T-helper 9 cell (primary cell): ENCODE data around the gene ZNF582.
A peak's percentile ranks its signal among the peaks of the same experiment; 100 is the strongest.

Source experiments
- DNase-seq: peaks from one replicate; pipeline ENCODE4 v3.0.0-alpha.2; 2020
- total RNA-seq, 2 donors: gene quantifications; one replicate each; lab custom pipeline; 2026; lab: John Stamatoyannopoulos, UW

Gene ZNF582
- 2.4 to 9.4 reads per million in 2 donors for total RNA-seq

DNA sequence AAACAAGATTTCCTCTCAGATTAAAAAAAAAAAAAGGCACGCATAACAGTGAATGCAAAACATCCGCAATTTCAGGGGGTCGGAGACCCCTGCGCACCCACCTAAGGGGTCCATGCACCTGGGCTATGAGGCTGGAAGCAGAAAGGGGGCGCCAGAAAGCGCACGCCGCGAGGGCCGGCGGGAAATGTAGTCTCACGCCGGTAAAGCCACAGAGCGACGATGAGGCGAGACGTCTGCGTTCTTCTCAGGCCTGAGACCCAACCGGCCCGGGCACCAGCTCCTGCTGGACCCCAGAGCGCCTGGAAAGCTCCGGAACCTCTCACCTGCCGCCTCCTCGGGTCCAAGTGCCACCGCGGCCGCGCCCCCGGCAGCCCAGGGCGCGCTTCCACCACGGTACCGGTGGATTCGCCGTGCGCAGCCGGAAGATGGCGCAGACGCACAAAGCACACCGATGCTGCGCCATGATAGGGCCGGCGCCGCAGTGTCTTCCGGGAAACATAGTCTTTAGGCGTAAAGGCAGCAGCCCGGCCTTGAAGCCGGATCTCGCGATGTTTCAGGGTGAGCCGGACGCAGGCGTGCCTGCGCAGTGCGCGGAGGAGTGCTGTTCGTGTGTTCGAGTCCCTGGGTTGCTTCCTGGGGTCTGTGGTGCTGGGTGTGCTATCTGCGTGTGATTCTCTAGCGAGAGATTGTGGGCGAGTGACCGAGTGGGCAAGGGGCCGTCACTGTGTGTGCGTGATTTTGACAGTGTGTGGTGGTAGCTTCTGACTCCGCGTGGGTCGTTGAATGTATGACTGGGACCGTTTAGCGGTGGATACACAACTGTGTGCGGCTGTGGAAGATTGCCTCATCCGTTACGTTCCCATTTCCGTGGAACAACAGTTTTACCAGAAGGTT is at the start of gene ZNF582:
Gene ZNF582 (minus strand): TSS at position 416 of the 894 bp plus-strand sequence. CDS start 1,782 bp downstream, outside the sequence.
- peak; percentile 79 for DNase-seq

DNA sequence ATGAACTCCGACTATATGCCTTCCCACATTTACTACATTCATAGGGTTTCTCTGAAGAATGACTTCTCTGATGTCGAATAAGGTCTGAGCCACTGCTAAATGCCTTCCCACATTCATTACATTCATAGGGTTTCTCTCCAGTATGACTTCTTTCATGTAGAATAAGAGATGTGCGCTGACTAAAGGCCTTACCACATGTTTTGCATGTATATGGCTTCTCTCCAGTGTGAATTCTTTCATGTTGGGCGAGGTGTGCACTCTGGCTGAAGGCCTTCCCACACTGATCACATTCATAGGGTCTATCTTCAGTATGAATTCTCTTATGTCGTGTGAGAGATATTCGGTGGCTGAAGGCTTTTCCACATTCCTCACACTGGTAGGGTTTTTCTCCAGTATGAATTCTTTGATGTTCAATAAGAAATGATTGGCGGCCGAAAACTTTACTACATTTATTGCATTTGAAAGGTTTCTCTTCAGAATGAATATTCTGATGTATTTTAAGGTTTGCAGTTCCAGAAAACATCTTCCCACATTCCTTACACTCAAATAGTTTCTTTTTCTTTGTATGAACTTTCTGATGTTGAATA is 48.0 kb upstream of the ZNF582 start:
- DNase-seq, result no peak

DNA sequence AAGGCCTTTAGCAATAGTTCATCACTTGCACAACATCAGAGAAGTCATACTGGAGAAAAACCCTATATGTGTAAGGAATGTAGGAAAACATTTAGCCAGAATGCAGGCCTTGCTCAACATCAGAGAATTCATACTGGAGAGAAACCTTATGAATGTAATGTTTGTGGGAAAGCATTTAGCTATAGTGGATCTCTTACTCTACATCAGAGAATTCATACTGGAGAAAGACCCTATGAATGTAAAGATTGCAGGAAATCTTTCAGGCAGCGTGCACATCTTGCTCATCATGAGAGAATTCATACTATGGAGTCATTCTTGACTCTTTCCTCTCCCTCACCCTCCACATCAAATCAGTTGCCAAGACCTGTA is 30.6 kb upstream of the ZNF582 start:
- no peak for DNase-seq

DNA sequence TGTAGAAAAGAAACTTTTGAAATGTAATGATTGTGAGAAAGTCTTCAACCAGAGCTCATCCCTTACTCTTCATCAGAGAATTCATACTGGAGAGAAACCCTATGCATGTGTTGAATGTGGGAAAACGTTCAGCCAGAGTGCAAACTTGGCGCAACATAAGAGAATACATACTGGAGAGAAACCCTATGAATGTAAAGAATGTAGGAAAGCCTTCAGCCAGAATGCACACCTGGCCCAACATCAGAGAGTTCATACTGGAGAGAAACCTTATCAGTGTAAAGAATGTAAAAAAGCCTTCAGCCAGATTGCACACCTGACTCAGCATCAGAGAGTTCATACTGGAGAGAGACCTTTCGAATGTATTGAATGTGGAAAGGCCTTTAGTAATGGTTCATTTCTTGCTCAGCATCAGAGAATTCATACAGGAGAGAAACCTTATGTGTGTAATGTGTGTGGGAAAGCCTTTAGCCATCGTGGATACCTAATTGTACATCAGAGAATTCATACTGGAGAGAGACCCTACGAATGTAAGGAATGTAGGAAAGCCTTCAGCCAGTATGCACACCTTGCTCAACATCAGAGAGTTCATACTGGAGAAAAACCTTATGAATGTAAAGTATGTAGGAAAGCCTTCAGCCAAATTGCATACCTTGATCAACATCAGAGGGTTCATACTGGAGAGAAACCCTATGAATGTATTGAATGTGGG is 30.1 kb upstream of the ZNF582 start:
- DNase-seq, result no peak

DNA sequence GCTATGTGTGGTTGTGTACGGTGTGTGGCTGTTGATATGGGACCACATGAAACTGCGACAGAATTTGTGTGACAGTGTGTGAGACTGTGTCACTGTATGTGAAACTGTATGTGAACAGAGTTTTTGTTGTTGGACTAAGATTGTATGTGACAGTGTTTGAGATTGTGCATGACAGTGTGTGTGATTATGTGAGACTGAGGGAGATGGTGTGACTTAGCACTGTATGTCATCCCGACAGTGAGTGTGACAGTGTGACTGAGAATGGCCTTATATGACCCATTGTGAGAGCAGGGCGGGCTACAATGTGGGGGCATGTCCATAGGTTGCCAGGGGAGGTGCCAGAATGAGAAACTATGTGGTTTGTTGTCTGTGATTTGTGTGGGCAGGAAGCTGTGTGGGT is 11.7 kb upstream of the ZNF582 start:
- no peak for DNase-seq

DNA sequence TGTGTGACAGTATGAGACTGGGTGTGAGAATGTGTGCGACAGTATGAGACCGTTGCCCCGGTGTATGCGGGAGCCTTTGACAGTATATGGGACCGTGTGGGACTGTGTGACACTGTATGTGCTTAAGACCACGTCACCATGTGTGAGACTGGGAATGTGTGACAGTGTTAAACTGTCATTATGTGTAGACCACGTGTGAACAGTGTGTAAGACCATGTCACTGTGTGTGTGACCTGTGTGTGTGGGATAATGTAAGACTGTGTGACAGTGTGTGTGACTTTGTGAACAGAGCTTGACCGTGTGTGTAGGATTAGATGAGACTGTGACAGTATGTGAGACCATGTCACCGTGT is 11.3 kb upstream of the ZNF582 start:
- DNase-seq, result no peak

DNA sequence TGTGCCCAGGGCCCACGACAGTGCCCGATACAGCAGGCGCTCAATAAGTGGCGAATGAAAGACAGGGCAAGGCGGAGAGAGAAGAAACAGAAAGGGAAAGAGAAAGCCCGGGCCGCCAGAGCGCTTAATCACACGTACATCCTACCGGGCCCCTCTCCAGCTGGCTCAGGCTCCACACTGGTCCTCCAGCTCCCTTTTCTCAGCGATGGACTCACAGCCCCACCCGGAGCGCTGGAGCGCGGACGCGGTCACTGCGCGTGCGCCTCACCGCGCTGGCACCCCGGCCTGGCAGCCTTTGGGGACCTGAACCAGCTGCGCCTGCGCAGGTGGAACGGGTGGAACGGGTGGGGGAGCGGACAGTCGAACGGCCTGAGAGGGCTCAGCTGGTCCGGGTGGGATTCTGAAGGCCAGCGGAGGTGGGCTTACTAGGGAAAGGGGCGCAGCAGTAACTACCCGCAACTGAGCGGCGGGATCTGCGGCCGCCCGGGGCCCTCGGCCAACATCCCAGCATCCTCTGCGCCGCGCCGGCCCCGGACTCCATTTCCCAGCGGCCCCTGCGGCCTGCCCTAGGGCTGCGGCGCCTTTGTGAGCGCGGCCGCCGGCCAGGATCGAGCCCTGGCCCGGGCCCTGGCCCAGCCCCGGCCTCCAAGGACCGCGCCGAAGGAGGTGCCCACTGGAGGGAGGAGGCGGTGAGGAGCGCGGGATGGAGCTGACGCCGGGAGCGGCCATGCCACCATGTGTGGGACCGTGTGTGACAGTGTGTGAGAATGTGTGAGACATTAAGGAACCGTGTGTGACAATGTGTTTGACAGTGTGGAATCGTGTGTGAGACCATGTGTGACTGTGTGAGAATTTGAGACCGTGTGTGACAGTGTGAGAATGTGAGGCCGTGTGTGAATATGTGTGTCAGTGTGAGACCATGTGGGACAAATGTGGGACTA is 10.7 kb upstream of the ZNF582 start, which contains the start of gene ZNF583:
Gene ZNF583 (plus strand): TSS at position 569 of the 941 bp plus-strand sequence. CDS start 2,783 bp downstream, outside the sequence.
- peak; percentile 84 for DNase-seq

DNA sequence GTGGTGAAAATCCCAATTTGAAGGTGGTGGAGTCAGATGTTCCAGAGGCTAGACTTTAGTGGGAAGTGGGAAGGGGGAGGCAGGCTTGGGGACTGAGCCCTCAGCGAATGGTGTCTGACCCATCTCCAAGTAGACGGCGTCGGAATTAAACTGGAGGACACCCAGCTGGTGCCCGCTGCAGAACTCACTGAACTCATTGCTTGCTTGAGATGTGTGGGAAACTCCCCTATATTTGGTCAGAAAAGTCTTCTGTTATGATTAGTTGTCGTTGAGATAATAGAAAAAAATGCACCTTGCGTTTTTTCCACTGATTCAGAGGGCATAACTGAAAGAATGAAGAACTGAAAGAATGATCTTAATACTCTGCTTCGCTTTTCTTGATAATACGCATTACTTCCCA is 9.9 kb upstream of the ZNF582 start:
- DNase-seq, result no peak

DNA sequence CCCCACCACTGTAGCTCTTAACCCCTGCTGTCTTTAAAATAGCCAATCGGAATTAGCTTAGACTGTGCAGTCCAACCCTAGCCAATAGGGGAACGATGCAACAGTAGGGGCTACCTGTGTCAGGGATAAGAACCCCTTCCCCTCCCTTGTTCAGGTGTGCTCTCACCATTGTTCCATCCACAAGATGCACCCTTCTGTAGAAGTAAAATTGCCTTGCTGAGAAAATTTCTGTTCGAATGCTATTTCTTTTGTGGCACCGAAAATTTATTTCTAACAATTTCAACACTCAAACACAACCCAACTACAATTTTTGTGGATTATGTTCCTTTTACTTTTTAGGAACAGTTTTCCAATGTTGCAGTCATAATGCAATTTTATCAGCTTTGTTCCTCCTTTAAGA is 7.2 kb upstream of the ZNF582 start:
- DNase-seq, result no peak

DNA sequence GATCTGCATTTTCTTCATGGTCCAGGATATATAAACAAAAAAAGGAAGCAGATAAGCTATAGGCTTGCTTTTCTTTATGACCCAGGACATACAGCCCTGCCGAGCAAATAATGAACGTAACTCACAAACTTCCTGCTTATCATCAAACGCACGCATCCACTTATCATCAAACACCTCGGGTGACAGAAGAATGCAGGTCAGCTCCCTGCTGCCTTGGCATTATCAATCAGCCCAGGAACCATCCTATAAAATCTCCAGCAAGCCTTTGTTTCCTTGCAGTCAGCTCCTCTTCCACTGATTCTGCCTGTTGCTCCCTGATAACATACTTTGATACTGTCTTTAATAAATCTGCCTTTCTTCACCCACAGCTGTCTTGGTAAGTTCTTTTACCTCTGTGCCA is 5.5 kb upstream of the ZNF582 start:
- no peak for DNase-seq

DNA sequence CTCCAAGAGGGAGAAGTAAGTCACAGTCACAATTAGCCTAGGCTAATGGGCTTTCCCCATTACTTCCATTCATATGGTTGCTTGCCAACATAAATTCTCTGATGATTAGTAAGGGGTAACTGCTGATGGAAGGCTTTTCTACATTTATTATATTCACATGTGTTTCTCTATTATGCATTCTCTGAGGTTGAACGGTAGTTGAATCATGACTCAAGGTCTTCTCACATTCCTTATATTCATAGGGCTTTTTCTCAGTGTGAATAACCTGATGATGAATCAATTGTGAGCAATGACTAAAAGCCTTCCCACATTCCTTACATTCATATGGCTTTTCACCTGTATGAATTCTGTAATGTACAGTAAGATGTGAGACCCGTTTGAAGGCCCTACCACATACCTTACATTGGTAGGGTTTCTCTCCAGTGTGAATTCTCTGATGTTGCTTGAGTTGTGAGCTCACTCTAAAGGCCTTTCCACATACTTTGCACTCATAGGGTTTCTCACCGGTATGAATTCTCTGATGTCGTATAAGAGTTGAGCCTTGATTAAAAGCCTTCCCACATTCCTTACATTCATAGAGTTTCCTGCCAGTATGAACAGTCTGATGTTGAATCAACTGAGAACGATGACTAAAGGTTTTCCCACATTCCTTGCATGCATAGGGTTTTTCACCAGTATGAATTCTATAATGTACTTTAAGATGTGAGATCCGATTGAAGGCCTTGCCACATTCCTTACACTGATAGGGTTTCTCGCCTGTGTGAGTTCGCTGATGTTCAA is 9.3 kb downstream of the ZNF582 start:
- no peak for DNase-seq

DNA sequence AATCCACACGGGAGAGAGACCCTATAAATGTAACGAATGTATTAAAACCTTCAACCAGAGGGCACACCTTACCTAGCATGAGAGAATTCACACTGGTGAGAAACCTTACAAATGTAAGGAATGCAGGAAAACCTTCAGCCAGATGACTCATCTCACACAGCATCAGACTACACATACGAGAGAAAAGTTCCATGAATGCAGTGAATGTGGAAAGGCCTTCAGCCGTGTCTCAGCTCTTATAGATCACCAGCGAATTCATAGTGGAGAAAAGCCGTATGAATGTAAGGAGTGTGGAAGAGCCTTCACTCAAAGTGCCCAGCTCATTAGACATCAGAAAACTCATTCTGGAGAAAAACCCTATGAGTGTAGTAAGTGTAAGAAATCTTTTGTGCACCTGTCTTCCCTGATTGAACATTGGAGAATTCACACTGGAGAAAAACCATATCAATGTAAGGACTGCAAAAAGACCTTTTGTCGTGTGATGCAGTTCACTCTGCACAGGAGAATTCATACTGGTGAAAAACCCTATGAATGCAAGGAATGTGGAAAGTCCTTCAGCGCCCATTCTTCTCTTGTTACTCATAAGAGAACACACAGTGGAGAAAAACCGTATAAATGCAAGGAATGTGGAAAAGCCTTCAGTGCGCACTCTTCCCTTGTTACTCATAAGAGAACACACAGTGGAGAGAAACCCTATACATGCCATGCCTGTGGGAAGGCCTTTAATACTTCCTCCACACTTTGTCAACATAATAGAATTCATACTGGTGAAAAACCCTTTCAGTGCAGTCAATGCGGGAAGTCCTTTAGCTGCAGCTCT is 16.0 kb downstream of the ZNF582 start:
- no peak for DNase-seq

DNA sequence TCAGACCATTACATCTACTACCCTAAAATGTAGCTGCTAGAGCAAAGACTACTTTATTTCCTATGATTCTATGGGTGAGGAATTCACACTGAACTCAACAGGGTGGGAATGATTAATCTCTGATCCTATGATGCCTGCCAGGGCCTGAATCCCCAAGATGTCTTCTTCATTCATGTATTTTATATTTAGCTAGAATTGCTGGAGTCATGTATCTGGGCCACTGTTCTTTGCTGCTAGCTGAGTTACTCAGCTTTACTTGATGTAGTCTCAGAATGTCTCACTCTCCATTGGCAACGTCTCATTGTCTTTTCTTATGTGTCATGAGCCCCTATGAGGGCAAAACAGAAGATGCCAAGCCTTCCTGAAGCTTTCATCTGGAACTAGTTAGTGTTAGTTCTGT is 21.1 kb downstream of the ZNF582 start:
- no peak for DNase-seq

DNA sequence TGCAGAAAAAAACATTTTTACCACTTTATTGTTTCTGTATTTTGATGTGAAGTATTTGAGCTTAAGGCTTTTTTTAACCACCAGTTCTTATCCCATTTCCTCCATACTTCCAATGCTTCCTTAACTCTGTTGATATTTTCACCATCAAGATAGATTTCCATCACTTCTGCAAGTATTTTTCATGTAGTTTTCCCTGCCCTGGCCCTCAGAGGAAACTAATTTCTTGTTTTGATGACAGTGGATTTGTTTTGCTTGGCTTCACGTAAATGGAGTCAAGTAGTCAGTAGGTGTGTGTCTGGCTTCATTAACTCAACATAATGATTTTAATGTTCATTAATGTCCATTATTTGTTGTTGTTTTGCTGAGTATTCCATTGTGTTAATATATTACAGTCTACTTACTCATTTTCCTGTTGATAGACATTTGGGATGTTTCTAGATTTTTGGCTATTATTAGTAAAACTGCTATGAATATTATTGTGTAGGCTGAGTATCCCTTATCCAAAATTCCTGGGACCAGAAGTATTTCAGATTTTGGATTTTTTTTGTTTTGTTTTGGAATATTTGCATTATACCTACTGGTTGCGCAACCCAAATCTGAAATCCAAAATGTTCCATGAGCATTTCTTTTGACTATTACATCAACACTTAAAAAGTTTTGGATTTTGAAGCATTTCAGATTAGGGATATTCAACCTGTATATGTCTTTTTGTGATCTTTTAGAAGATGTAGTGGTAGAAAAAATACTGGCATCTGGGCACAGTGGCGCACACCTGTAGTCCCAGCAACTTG is 23.3 kb downstream of the ZNF582 start:
- no peak for DNase-seq

DNA sequence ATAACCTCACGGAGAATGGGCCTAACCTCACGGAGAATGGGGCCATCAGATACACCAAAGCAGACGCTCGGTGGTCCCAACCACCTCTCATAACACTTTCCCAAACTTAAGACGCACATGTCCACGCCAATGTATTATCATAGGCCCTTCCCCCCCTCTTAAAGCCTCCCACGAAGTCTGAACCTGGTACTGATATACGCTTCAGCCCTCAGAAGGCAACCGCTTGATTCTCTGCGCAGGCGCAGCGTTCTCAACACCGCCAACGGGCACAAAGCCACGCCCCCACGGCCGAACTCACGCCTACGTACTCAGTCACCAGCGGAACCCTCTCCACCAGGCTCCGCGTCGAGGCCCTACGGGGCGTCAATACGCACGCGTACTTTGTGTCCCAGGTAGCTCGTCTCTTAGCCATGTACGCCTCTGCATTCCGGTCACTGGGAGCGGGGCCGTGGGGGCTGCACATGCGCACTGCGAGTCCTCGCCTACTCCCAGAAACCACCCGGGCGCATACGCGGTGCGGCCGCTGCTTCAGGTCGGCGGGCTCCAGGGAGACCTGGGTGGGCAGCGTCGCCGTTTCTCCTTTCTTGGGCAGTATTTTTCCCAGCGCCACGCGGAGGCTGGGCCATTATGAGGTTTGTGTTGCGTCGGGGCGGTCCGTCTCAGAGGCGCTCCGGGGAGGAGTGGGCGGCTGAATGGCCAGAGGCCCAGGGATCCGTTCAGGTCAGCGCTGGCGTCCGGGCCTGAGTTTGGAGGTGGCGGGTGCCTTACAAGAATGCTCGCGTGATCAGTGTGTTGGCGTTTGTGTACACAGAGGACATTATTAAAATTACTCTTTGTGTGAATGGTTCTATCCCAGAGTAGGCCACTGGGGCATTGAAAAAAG is 25.3 kb downstream of the ZNF582 start:
- DNase-seq, result peak; percentile 27

DNA sequence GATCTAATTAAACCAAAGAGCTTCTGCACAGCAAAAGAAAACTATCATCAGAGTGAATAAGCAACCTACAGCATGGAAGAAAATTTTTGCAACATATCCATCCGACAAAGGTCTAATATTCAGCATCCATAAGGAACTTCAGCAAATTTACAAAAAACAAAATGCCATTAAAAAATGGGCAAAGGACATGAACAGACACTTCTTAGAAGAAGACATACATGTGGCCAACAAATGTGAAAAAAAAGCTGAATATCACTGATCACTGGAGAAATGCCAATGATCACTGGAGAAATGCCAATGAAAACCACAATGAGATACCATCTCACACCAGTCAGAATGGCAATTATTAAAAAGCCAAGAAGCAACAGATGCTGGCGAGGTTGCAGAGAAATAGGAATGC is 32.5 kb downstream of the ZNF582 start:
- no peak for DNase-seq

DNA sequence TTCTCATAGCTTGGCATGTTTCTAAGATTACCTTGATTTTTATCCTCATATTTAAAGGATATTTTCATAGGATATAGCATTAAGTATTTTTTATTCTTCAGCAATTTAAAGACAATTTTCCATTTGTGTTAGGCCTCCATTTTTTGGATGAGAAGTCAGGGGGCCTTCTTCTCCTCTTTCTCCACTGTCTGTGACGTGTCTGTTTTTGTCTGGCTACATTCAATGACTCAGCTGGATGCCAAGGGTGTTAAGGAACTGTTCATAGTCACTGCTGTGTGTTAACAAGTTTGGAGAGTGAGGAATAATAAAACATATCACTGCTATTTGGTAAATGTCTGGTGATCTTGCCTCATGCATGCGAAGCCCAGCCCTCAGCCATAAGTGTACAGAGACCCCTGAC is 36.4 kb downstream of the ZNF582 start:
- DNase-seq, result no peak

DNA sequence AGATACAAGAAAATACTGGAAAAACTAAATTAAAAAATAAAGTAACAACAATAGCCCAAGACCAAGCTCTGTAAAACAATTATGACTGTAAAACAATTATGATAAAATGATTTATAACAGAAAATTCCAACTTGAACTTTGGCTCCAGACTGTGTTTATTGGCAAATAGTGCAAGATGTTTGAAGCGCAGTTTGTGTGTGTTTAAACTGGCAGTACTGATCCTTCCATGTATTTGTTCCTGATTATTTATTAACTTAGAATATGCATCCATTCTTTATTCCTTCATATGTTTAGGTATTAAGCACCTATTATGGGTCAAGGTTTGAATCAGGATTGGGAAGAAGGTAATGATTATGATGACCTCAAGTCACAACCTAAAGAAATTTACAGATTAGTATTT is 37.8 kb downstream of the ZNF582 start:
- DNase-seq, result no peak

DNA sequence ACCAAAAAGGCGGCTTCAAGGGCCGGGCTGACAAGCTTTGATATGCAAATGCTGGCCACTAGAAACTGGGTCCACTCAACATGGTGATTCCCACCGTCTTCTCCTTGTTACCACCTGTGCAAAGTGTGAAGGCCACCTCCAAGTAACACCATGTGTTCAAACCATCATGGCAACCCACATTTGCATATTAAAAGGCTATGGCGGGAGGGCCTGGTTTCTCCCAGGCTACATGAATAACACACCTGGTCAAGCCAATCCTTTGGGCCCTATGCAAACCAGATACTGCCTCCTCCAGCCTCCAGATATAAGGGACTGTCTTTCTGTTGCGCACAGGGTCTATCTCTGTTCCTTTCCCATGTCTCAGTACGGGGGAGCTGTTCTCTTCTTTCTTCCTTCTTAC is 42.1 kb downstream of the ZNF582 start:
- no peak for DNase-seq
